SK-N-SH (cell line): Measurements from ENCODE around the gene URAD. TPM values are rescaled to one million over a fixed set of nuclear protein-coding genes. Genes with fewer than 3 reads are reported as not detected.

Experiments
- CTCF ChIA-PET: fragments of 300-600, 350-600 bp; formaldehyde crosslinking; extraction: SDS; loops from one replicate; lab custom pipeline; 2021; lab: Yijun Ruan, JAX
- POLR2A ChIA-PET: fragments of 350-600 bp; sonication (Branson Sonifier 250); formaldehyde crosslinking; extraction: SDS; loops from one replicate; lab custom pipeline; 2020; ENCODE audit warnings: antibody characterized with exemption, inconsistent platforms; lab: Yijun Ruan, JAX
- DNase-seq: peaks from one replicate; pipeline ENCODE4 v3.0.0; 2012
- H2AFZ ChIP-seq: fragments of 200-600 bp; sonication (generic); 2 replicates; pipeline ENCODE4 v1.8.1; 2016; ENCODE audit warnings: antibody characterized with exemption, mild to moderate bottlenecking, low read depth
- H3F3A ChIP-seq: fragments of 200-600 bp; sonication (generic); replicated peaks from 2 replicates; pipeline ENCODE3; 2016; ENCODE audit warnings: antibody characterized with exemption, mild to moderate bottlenecking; ENCODE audit not compliant: insufficient read depth
- H3K27ac ChIP-seq, 2 experiments: fragments of 200-500 bp in 1 of 2; fragments of 200-600 bp in 1 of 2; sonication (Bioruptor generic) in 1 of 2; sonication (generic), shearing (Covaris generic) in 1 of 2; 2 replicates each; pipeline versions ENCODE4 v1.5.1 to v1.6.1; 2014 to 2016; ENCODE audit warnings: low read depth in 2 of 2, inconsistent platforms in 1 of 2, low read length in 1 of 2, mild to moderate bottlenecking in 1 of 2, mixed read lengths in 1 of 2
- H3K27me3 ChIP-seq: fragments of 200-600 bp; sonication (generic), shearing (Covaris generic); 2 replicates; pipeline ENCODE4 v1.6.1; 2016; ENCODE audit warnings: mixed run types; ENCODE audit not compliant: insufficient read depth
- H3K36me3 ChIP-seq, 2 experiments: fragments of 200-500 bp in 1 of 2; fragments of 200-600 bp in 1 of 2; sonication (Bioruptor generic) in 1 of 2; sonication (generic) in 1 of 2; replicated peaks in 1 of 2; 2 replicates each; pipeline versions ENCODE3 to v1.5.1; 2014 to 2016; ENCODE audit warnings: low read length in 1 of 2, mild to moderate bottlenecking in 1 of 2; ENCODE audit not compliant: insufficient read depth in 2 of 2, control insufficient read depth in 1 of 2
- H3K4me1 ChIP-seq, 2 experiments: fragments of 200-500 bp in 1 of 2; fragments of 200-600 bp in 1 of 2; sonication (Bioruptor generic) in 1 of 2; sonication (generic), shearing (Covaris generic) in 1 of 2; 2 replicates each; pipeline versions ENCODE4 v1.5.1 to v1.6.1; 2014 to 2016; ENCODE audit warnings: low read depth in 1 of 2, low read length in 1 of 2, mixed run types in 1 of 2; ENCODE audit not compliant: insufficient read depth in 2 of 2, control insufficient read depth in 1 of 2
- H3K4me2 ChIP-seq: fragments of 200-600 bp; sonication (generic), shearing (Covaris generic); 2 replicates; pipeline ENCODE4 v1.6.1; 2017; ENCODE audit warnings: mixed run types
- H3K4me3 ChIP-seq, 2 experiments: fragments of 200-500 bp in 1 of 2; fragments of 200-600 bp in 1 of 2; sonication (Bioruptor generic) in 1 of 2; sonication (generic), shearing (Covaris generic) in 1 of 2; 2 replicates each; pipeline versions ENCODE4 v1.5.1 to v1.8.1; 2014 to 2016; ENCODE audit warnings: low read depth in 2 of 2, inconsistent platforms in 1 of 2, low read length in 1 of 2, mild to moderate bottlenecking in 1 of 2, mixed read lengths in 1 of 2, moderate library complexity in 1 of 2
- H3K79me2 ChIP-seq: fragments of 200-600 bp; sonication (generic); 2 replicates; pipeline ENCODE4 v1.8.1; 2017; ENCODE audit warnings: mild to moderate bottlenecking; ENCODE audit not compliant: insufficient read depth
- H3K9ac ChIP-seq: fragments of 200-600 bp; sonication (generic); 2 replicates; pipeline ENCODE4 v1.6.1; 2017; ENCODE audit warnings: mixed run types
- H3K9me2 ChIP-seq: fragments of 200-600 bp; sonication (generic); 2 replicates; pipeline ENCODE4 v1.6.1; 2017; ENCODE audit warnings: mixed run types
- H3K9me3 ChIP-seq: fragments of 200-600 bp; sonication (generic); 2 replicates; pipeline ENCODE4 v1.6.1; 2017; ENCODE audit warnings: mixed run types, mild to moderate bottlenecking, moderate library complexity
- H4K20me1 ChIP-seq: fragments of 200-600 bp; sonication (generic); 2 replicates; pipeline ENCODE4 v1.6.1; 2017; ENCODE audit warnings: mild to moderate bottlenecking, mixed run types; ENCODE audit not compliant: insufficient read depth
- CTCF ChIP-seq: fragments of 200-600 bp; sonication (generic); IDR thresholded peaks from 2 replicates; pipeline ENCODE4 v1.6.1; 2017; ENCODE audit warnings: antibody characterized with exemption, mild to moderate bottlenecking, moderate library complexity
- EP300 ChIP-seq, 2 experiments: IDR thresholded peaks; 2 replicates each; pipeline versions ENCODE4 v1.4.0 to v1.6.1; 2012; ENCODE audit warnings: borderline replicate concordance in 1 of 2, low read depth in 1 of 2, low read length in 1 of 2
- FOSL2 ChIP-seq: IDR thresholded peaks from 2 replicates; pipeline ENCODE4 v1.4.0; 2012; ENCODE audit warnings: low read depth, mild to moderate bottlenecking, moderate library complexity, borderline replicate concordance
- FOXJ3 ChIP-seq: sonication (generic); formaldehyde crosslinking; IDR thresholded peaks from 2 replicates; pipeline ENCODE4 v1.5.1; 2020; ENCODE audit warnings: mild to moderate bottlenecking, missing genetic modification reagents
- FOXM1 ChIP-seq: IDR thresholded peaks from 2 replicates; pipeline ENCODE4 v1.4.0; 2012; ENCODE audit warnings: low read depth, mild to moderate bottlenecking
- GABPA ChIP-seq: IDR thresholded peaks from 2 replicates; pipeline ENCODE4 v1.4.0; 2012; ENCODE audit warnings: low read depth, mild to moderate bottlenecking
- NRF1 ChIP-seq: IDR thresholded peaks from 2 replicates; pipeline ENCODE4 v1.6.1; 2012; ENCODE audit warnings: low read depth, mild to moderate bottlenecking, low read length
- RCOR1 ChIP-seq: fragments of 150-350 bp; IDR thresholded peaks from 2 replicates; pipeline ENCODE4 v1.6.1; 2017; ENCODE audit warnings: antibody characterized with exemption, low read length
- RXRA ChIP-seq: IDR thresholded peaks from 2 replicates; pipeline ENCODE4 v1.4.0; 2012; ENCODE audit warnings: low read depth, mild to moderate bottlenecking, borderline replicate concordance
- TAF1 ChIP-seq: IDR thresholded peaks from 2 replicates; pipeline ENCODE4 v1.6.1; 2012; ENCODE audit warnings: low read depth, mild to moderate bottlenecking, low read length, moderate library complexity, borderline replicate concordance
- TEAD4 ChIP-seq: IDR thresholded peaks from 2 replicates; pipeline ENCODE4 v1.4.0; 2012; ENCODE audit warnings: mild to moderate bottlenecking, borderline replicate concordance; ENCODE audit not compliant: insufficient read depth
- USF1 ChIP-seq: IDR thresholded peaks from 2 replicates; pipeline ENCODE4 v1.4.0; 2012; ENCODE audit warnings: low read depth, borderline replicate concordance
- ZBTB33 ChIP-seq: IDR thresholded peaks from 2 replicates; pipeline ENCODE4 v1.4.0; 2012; ENCODE audit warnings: low read depth, borderline replicate concordance
- WGBS: methylation state at CpG from one replicate; pipeline ENCODE4 v1.1.6; 2017; ENCODE audit warnings: low lambda C conversion rate; 5-methylcytosine and 5-hydroxymethylcytosine counted together
- polyA plus RNA-seq, 3 experiments: library from polyadenylated mRNA; depleted of rRNA; stranded (reverse); fragments of >200 nt; gene quantifications; 2 replicates each; pipeline ENCODE4 v1.2.3, GENCODE V29; 2012
- TF ChIP-seq, protein P1 (sequence below): IDR thresholded peaks from 2 replicates; pipeline ENCODE4 v1.6.1; 2012; ENCODE audit warnings: mild to moderate bottlenecking, low read depth, low read length, moderate library complexity
- TF ChIP-seq, protein P2 (sequence below): fragments of 150-350 bp; IDR thresholded peaks from 2 replicates; pipeline ENCODE4 v1.6.1; 2017; ENCODE audit warnings: antibody characterized with exemption, low read length, low read depth, borderline replicate concordance
- TF ChIP-seq, protein P3 (sequence below): fragments of 150-350 bp; IDR thresholded peaks from 2 replicates; pipeline ENCODE4 v1.6.1; 2016; ENCODE audit warnings: mild to moderate bottlenecking, low read depth, low read length
- TF ChIP-seq, protein P4 (sequence below): IDR thresholded peaks from 2 replicates; pipeline ENCODE4; 2012

URAD gene
- polyA plus RNA-seq, 1 of the 3 experiments (the other 2 are of a cell fraction) = not detected

DNA sequence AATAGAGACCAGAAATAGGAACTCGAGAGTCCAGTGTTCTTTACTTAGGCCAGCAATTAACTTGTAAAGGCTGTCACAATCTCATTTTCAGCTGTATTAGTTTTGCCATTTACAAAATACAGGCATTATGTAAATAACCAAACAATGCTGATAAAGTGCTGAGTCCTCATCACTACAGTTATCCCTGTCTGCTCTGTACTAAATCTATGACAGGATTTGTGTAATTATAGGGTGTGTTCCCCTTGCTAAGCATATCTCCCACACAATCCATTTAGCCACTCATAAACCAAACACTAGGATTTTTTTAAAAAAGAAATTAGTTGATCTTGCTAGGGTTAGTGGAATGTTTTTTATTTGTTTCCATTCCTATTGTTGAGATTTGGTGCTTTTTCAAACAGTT, 45.5 kb downstream of the URAD start:
- TF ChIP-seq TEAD4 = no peak
- TF ChIP-seq RXRA = no peak
- TF ChIP-seq, protein P1, sequence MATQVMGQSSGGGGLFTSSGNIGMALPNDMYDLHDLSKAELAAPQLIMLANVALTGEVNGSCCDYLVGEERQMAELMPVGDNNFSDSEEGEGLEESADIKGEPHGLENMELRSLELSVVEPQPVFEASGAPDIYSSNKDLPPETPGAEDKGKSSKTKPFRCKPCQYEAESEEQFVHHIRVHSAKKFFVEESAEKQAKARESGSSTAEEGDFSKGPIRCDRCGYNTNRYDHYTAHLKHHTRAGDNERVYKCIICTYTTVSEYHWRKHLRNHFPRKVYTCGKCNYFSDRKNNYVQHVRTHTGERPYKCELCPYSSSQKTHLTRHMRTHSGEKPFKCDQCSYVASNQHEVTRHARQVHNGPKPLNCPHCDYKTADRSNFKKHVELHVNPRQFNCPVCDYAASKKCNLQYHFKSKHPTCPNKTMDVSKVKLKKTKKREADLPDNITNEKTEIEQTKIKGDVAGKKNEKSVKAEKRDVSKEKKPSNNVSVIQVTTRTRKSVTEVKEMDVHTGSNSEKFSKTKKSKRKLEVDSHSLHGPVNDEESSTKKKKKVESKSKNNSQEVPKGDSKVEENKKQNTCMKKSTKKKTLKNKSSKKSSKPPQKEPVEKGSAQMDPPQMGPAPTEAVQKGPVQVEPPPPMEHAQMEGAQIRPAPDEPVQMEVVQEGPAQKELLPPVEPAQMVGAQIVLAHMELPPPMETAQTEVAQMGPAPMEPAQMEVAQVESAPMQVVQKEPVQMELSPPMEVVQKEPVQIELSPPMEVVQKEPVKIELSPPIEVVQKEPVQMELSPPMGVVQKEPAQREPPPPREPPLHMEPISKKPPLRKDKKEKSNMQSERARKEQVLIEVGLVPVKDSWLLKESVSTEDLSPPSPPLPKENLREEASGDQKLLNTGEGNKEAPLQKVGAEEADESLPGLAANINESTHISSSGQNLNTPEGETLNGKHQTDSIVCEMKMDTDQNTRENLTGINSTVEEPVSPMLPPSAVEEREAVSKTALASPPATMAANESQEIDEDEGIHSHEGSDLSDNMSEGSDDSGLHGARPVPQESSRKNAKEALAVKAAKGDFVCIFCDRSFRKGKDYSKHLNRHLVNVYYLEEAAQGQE = no peak
- TF ChIP-seq ZBTB33 = no peak
- no peak for TF ChIP-seq EP300 (IDR thresholded peaks at IDR 0.05; ENCODE audit: borderline replicate concordance in 1 of 2, low read depth in 1 of 2, low read length in 1 of 2)
- TF ChIP-seq USF1 = no peak
- no peak for TF ChIP-seq FOXJ3 (CRISPR knock-in tag)
- TF ChIP-seq, protein P2, sequence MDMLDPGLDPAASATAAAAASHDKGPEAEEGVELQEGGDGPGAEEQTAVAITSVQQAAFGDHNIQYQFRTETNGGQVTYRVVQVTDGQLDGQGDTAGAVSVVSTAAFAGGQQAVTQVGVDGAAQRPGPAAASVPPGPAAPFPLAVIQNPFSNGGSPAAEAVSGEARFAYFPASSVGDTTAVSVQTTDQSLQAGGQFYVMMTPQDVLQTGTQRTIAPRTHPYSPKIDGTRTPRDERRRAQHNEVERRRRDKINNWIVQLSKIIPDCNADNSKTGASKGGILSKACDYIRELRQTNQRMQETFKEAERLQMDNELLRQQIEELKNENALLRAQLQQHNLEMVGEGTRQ = no peak
- no peak for TF ChIP-seq FOXM1
- no peak for TF ChIP-seq CTCF
- TF ChIP-seq, protein P3, sequence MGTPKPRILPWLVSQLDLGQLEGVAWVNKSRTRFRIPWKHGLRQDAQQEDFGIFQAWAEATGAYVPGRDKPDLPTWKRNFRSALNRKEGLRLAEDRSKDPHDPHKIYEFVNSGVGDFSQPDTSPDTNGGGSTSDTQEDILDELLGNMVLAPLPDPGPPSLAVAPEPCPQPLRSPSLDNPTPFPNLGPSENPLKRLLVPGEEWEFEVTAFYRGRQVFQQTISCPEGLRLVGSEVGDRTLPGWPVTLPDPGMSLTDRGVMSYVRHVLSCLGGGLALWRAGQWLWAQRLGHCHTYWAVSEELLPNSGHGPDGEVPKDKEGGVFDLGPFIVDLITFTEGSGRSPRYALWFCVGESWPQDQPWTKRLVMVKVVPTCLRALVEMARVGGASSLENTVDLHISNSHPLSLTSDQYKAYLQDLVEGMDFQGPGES = no peak
- TF ChIP-seq, protein P4, sequence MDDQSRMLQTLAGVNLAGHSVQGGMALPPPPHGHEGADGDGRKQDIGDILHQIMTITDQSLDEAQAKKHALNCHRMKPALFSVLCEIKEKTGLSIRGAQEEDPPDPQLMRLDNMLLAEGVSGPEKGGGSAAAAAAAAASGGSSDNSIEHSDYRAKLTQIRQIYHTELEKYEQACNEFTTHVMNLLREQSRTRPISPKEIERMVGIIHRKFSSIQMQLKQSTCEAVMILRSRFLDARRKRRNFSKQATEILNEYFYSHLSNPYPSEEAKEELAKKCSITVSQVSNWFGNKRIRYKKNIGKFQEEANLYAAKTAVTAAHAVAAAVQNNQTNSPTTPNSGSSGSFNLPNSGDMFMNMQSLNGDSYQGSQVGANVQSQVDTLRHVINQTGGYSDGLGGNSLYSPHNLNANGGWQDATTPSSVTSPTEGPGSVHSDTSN = no peak
- TF ChIP-seq TAF1 = no peak
- TF ChIP-seq GABPA = no peak
- TF ChIP-seq NRF1 = no peak
- no peak for TF ChIP-seq RCOR1
- TF ChIP-seq FOSL2 = no peak
- TF ChIP-seq, all 33 proteins: peak for 0
- 14% methylated on average over 1 of the region's 1 CpG for WGBS
- H3K27ac ChIP-seq = no peak overlapping the region
- no peak overlapping the region for H3K4me2 ChIP-seq
- H3K79me2 ChIP-seq = no peaks in the 10 kb centered on the region
- no peaks in the 10 kb centered on the region for H4K20me1 ChIP-seq
- no peak for DNase-seq
- ChIA-PET POLR2A (no interaction called here), CTCF (interaction anchor here (2.9 kb wide), 1 partner anchor 11 kb away, joined by 23 read pairs; no protein-coding TSS in a partner anchor)
- peaks cover 7% of the 10 kb centered on the region; the same call in 1 of the 2 replicates for H3K27me3 ChIP-seq
- no peak overlapping the region for H2AFZ ChIP-seq
- H3K9me2 ChIP-seq = no peaks in the 10 kb centered on the region
- no peak overlapping the region for H3K4me3 ChIP-seq
- H3K9me3 ChIP-seq = no peaks in the 10 kb centered on the region
- H3K4me1 ChIP-seq = no peaks in the 10 kb centered on the region
- no peaks in the 10 kb centered on the region for H3K36me3 ChIP-seq
- no peaks in the 10 kb centered on the region for H3F3A ChIP-seq
- H3K9ac ChIP-seq = no peak overlapping the region
